Daoy (cell line): ENCODE results near the gene TMC5. TPM values are rescaled to one million over a fixed set of nuclear protein-coding genes. Genes with fewer than 3 reads are reported as not detected.

Experiments
- DNase-seq: peaks from one replicate; pipeline ENCODE4 v3.0.0-alpha.2; 2015; ENCODE audit warnings: low read depth
- total RNA-seq: library from RNA; depleted of rRNA; stranded (reverse); fragments of >200 nt; shearing (Covaris generic); gene quantifications from 2 replicates; pipeline ENCODE4 v1.2.3, GENCODE V29; 2014

Gene TMC5
- total RNA-seq, 1 experiment from 2014 or later = 0.23 TPM

- DNase-seq = peak; percentile 38
Measured at GRCh38 chr16:19505600-19506303, 88.1 kb downstream of the TMC5 start.

- no peak for DNase-seq
Measured at GRCh38 chr16:19506965-19507364, 89.3 kb downstream of the TMC5 start.

- no peak for DNase-seq
Measured at GRCh38 chr16:19507867-19508266, 90.2 kb downstream of the TMC5 start.

GRCh38 chr16:19512297-19512696 lies 94.6 kb downstream of the TMC5 start:
- DNase-seq = no peak

GRCh38 chr16:19513377-19514053 lies 95.8 kb downstream of the TMC5 start:
- DNase-seq = no peak

GRCh38 chr16:19515757-19516156 lies 98.1 kb downstream of the TMC5 start:
- DNase-seq = no peak

- DNase-seq = peak; percentile 41
Measured at GRCh38 chr16:19517424-19518089, 99.9 kb downstream of the TMC5 start.

GRCh38 chr16:19518388-19518787 lies 100.7 kb downstream of the TMC5 start:
- DNase-seq = no peak

GRCh38 chr16:19520861-19521331 lies 103.2 kb downstream of the TMC5 start:
- DNase-seq = peak; percentile 68

- DNase-seq = peak; percentile 94
Measured at GRCh38 chr16:19521471-19522396, 104.1 kb downstream of the TMC5 start, which contains the start of gene GDE1. Gene GDE1, minus strand, starts transcription at chr16:19522098. Its CDS starts 134 bp downstream, at chr16:19521964.

GRCh38 chr16:19522397-19522732 lies 104.7 kb downstream of the TMC5 start:
- no peak for DNase-seq

GRCh38 chr16:19522760-19523159 lies 105.1 kb downstream of the TMC5 start:
- no peak for DNase-seq

- DNase-seq = no peak
Measured at GRCh38 chr16:19523184-19523558, 105.5 kb downstream of the TMC5 start.

GRCh38 chr16:19523559-19524355 lies 106.1 kb downstream of the TMC5 start, which contains the start of gene CCP110:
Gene CCP110, plus strand, starts transcription at chr16:19523942. Its CDS starts 3,940 bp downstream, at chr16:19527882.
- DNase-seq = peak; percentile 98

- no peak for DNase-seq
Measured at GRCh38 chr16:19524356-19524615, 106.6 kb downstream of the TMC5 start.

- DNase-seq = no peak
Measured at GRCh38 chr16:19524616-19525384, 107.1 kb downstream of the TMC5 start.

- DNase-seq = no peak
Measured at GRCh38 chr16:19525385-19525723, 107.7 kb downstream of the TMC5 start.

GRCh38 chr16:19527161-19527560 lies 109.5 kb downstream of the TMC5 start:
- no peak for DNase-seq

- no peak for DNase-seq
Measured at GRCh38 chr16:19528666-19529065, 111.0 kb downstream of the TMC5 start.

GRCh38 chr16:19532601-19533000 lies 114.9 kb downstream of the TMC5 start:
- DNase-seq = no peak
